Islet precursor cell (in vitro differentiated cells): ENCODE measurements around the gene RREB1.
"Not testable (repeated sequence)": the region's sequence is repeated elsewhere in the genome, so short reads cannot be mapped to it uniquely, and the experiment has no call there.

Source experiments
- DNase-seq: peaks from one replicate; pipeline ENCODE4 v3.0.0-alpha.2; 2018

RREB1 gene

GRCh38 chr6:7147051-7147671, 39.4 kb downstream of the RREB1 start:
- peak; percentile 57 for DNase-seq

GRCh38 chr6:7148100-7148822, 40.5 kb downstream of the RREB1 start:
- no peak for DNase-seq

GRCh38 chr6:7150381-7151064, 42.8 kb downstream of the RREB1 start:
- DNase-seq, result peak; percentile 59

DNA sequence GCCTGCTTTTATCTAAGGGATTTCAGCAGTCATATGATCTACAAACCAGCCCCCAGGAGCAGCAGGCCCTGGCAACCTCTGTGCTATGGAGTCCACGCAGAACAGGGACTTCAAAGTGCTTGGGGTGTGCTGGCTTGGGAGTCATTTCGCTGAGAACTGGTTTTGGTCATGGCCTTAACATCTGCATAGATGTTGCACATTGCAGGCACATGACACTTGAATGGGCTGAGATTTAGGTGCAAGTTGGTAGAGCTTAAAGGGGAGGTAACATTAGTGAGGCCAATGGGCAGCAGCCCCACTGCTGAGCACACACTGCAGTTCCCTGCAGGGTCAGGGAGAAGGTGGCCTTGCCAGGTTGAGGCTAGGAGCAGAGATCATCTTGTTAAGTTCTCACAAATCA, 43.6 kb downstream of the RREB1 start:
- DNase-seq, result peak; percentile 57

DNA sequence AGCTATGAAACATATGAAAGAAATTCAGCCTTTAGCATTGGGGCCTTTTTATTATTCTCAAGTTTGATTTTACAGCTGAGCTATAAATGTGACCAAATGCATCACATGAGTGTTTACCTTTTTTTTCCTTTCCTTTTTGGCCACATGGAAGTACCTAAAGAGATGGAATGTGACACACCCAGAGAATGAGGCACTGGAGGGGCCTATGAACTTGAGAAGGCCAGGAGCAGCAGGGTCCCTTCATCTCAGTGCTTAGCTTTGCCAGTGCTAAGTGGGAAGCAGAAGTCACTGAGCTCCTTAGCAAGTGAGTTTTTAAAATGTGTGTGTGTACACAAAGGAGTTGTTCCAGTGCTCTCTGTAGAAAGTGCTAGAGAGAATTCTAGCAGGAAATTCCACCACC, 44.7 kb downstream of the RREB1 start:
- DNase-seq, result peak; percentile 45

DNA sequence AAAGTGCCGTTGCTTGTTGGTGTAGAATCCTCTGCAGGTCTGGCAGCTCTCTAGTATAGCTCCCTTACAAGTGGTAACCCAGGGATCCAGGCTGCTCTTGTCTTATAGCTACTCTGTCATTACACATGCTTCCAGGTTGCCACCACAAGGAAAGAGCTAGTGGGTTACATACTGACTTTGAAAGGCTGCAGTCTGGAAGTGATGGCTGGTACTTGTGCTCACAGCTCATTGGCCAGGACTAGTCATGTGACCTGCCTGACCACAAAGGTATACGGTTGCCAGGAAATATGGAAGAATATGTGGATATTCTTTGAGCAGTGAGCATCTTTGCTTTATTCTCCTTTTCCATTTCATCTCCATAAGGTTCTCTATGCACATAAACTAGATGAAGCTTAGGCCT, 46.0 kb downstream of the RREB1 start:
- peak; percentile 44 for DNase-seq

DNA sequence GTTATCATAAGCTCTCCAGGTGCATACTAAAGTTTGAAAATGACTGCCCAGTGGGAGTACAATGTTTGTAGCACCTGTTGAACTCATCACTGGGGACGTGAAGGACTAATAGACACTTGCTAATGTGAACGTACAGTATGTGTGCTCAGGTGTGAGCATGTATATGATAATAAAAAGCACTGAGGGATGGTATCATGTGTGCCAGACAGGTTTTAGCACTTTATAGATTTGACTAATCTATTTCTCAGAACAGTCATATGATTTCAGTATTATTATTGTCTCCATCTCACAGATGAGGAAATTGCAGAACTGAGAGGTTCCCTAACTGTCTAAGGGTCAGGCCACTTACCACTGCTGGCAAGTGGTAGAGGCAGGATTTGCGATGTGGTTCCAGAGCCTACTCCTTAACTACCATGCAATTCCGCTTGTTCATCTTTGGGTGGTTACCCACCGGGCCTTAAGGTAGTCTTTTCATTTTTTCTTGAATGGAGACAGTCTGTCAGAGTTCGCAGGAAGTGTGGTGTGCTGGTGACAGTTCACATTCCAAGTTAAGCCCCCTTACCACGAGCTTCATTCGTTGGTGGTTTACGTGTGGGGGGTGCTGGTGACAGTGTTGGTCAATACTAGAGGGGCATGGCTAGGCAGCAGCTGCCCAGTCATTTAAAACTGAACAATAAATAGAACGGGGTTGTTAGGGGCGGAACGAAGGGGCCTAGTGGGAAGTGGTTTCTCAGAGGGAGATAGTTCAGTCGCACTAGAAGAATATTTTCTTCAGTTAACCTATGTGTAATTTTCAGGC, 46.8 kb downstream of the RREB1 start:
- DNase-seq, result peak; percentile 54

DNA sequence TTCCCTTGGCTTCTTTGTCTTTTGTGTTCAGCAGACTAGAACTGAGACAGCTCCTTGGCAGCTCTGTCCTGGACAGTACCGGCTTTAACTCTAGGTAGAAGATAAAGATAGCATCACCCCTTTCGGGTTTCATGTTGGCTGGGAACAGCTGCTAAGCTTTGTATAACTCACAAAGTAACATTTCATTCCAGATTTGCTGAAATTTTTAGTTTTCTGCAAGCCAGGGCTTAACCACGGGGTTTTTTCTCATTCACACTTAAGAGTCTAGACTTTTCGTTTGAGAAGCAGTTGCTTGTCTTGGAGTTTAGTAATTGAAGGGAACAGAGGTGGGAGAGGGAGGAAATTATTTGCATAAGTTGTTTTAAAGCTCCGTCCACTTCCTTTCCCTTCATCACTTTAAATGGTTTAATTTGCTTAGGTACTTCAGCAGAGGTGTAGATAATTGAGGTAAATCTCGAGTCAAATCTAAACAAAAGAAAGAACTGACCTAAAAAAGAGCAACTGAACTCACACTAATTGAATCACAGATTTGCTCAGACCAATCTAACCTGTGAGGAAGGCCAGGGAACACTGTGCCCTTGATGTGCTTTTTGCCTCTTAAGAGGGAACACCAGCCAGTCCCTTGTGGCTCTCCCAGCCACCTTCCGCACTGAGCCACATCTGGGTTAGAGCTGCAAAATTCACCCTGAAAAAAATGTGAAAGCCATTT, 48.3 kb downstream of the RREB1 start:
- peak; percentile 51 for DNase-seq

DNA sequence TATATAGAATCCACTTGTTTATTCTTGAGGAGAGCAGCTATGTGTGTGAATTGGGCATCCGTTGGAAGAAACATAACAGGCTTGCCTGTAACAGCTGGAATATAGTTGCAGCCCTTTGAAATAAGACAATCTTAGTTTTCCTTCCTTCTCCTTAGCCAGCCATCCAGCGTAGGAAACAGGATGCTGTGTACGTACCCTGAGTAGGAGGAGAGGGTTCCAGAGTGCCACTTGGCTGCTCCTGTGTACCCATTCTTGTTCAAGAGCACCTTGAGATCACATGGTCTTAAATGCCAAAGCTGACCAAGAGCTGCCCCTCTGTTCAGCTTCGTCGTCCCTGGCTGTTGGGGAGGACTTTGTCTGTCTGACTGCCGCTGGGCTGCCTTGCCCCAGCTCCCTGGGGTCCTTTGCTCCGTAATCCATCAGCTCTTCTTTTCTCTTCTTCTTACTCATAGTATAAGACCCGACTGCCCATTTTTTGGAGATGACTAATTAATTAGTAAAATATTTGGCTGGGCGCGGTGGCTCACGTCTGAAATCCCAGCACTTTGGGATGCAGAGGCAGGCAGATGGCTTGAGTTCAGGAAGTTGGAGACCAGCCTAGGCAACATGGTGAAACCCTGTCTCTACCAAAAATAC, 49.0 kb downstream of the RREB1 start:
- DNase-seq, result no peak

DNA sequence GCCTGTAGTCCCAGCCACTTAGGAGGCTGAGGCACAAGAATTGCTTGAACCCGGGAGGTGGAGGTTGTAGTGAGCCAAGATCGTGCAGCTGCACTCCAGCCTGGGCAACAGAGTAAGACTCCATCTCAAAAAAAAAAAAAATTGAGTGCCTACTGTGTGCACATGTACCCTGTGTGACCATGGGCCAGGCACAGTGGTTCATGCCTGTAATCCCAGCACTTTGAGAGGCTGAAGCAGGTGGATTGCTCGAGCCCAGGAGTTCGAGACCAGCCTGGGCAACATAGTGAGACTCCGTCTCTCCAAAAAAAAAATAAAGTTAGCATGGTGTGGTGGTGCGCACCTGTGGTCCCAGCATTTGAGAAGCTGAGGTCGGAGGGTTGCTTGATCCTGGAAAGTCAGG, 49.5 kb downstream of the RREB1 start:
- DNase-seq, result not testable (repeated sequence)

GRCh38 chr6:7157752-7158616, 50.2 kb downstream of the RREB1 start:
- DNase-seq, result no peak

DNA sequence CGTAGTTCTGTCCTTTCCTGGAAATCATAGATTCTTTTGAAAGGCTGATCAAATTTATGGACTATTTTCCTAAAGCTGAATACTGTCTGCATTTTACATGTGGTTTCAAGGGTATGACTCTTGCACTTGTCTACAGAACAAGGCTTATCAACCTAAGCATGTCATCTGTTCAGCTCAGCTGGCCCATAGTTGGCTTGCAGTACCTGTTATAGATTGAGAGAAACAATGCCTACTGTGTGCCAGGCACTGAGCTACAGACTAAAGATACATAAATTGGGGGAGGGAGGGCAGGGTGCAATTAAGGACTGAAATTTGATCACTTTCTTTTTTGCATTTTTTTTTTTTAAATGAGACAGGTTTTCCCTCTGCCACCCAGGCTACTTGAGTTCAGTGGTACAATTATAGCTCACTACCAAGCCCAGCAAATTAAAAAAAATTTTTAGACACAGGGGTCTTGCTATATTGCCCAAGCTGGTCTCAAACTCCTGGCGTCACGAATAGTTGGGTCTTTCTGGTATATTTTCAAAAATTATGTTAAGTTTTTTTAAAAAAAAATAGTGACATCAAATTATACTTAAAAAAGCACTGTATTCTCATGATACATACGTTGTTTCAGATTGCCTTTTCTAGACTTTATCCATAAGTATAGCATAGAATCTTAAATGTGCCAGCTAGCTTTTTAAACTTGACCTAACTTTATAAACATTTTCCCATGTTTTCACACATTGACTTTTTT, 52.2 kb downstream of the RREB1 start:
- no peak for DNase-seq

DNA sequence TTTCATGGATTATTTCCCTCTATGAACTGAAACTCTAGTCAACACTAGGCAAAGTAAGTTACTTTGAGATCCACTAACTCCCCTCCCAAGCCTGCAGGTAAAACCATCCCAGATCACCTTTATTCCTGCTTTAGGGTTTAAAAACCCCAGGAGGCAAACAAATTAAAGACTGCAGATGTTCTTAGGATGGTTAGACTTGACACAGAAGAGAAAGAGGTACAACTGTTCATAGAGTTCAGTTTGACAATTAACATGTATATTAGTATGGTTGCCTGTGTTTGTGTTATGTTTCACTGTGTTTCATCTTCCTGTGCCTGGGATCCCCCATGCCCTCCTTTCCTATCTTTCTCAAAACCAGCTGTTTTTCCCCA, 53.5 kb downstream of the RREB1 start:
- DNase-seq, result no peak

GRCh38 chr6:7161845-7162244, 54.1 kb downstream of the RREB1 start:
- DNase-seq, result no peak

GRCh38 chr6:7163661-7164071, 55.9 kb downstream of the RREB1 start:
- DNase-seq, result no peak

GRCh38 chr6:7164536-7165001, 56.8 kb downstream of the RREB1 start:
- no peak for DNase-seq

- DNase-seq, result no peak
Observed at GRCh38 chr6:7165002-7165889, 57.5 kb downstream of the RREB1 start.

- no peak for DNase-seq
Observed at GRCh38 chr6:7165890-7166267, 58.1 kb downstream of the RREB1 start.
